IMR-90 (cell line): ENCODE results near the gene MRPL45.

Experiments
- CEBPB ChIP-seq: IDR thresholded peaks from 2 replicates; pipeline ENCODE4 v1.6.1; 2012; ENCODE audit warnings: low read depth, low read length, improper control_type of control experiment
- MAFK ChIP-seq: IDR thresholded peaks from 2 replicates; pipeline ENCODE4 v1.6.1; 2012; ENCODE audit warnings: low read depth, low read length, improper control_type of control experiment
- POLR2A ChIP-seq: IDR thresholded peaks from 2 replicates; pipeline ENCODE4 v1.6.1; 2012; ENCODE audit warnings: mild to moderate bottlenecking, low read depth, low read length
- RAD21 ChIP-seq: IDR thresholded peaks from 2 replicates; pipeline ENCODE4 v1.6.1; 2012; ENCODE audit warnings: low read length, improper control_type of control experiment
- RCOR1 ChIP-seq: IDR thresholded peaks from 2 replicates; pipeline ENCODE4 v1.6.1; 2012; ENCODE audit warnings: mild to moderate bottlenecking, low read length, improper control_type of control experiment; ENCODE audit not compliant: insufficient replicate concordance
- SMC3 ChIP-seq: fragments of 150-350 bp; IDR thresholded peaks from 2 replicates; pipeline ENCODE4 v1.6.1; 2016; ENCODE audit warnings: low read depth, mild to moderate bottlenecking, antibody characterized with exemption, low read length, moderate library complexity
- TF ChIP-seq, protein P1 (sequence below): conservative IDR thresholded peaks from 2 replicates; pipeline ENCODE4 v1.5.1; 2012; ENCODE audit warnings: mild to moderate bottlenecking, low read depth, low read length, improper control_type of control experiment
- TF ChIP-seq, protein P2 (sequence below): fragments of 150-350 bp; IDR thresholded peaks from 2 replicates; pipeline ENCODE4 v1.6.1; 2017; ENCODE audit warnings: mild to moderate bottlenecking, antibody characterized with exemption, low read length, low read depth

DNA sequence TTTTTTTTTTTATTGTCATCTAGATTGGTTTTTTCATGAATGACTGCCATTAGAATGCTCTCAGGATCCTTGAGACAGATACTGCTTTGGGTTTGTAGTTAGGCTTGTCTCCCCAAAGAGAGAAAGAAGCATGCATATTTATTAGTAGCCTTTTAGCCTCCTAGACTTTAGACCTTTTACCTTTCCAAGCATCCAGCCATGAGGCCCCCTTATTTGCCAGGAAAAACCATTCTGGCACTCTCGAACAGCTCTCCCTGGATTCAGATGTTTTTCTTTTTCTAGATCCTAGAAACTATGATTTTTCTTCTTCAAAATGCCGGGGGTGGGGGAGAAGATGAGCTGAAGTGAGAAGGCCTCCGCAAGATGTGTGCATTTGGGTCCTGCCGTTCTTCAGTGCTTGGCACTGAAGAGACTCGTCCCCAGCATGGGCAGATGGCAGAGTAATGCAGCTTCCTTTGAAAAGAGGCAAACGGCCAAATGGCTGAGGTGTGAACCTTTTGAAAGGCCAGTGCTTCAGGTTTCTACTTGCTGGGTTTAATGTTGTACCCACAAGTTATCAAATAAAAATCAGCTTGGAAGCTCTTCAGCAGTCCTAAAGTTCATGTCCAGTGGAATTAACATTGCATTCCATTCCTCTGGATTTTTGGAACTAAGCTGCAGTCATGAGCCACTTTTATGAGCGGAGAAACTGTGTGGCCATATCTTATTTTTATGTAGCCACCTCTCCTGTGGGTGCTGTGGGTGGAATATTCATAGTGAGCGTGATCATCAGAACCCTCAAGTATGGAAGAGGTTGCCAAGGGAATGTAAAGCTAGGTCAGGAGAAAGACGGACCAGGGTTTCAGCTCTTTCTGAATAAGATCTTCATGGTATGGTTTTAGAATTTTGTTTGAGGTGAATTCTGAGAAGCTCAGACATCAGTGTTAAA lies 61.9 kb downstream of the MRPL45 start:
- TF ChIP-seq, protein P1, sequence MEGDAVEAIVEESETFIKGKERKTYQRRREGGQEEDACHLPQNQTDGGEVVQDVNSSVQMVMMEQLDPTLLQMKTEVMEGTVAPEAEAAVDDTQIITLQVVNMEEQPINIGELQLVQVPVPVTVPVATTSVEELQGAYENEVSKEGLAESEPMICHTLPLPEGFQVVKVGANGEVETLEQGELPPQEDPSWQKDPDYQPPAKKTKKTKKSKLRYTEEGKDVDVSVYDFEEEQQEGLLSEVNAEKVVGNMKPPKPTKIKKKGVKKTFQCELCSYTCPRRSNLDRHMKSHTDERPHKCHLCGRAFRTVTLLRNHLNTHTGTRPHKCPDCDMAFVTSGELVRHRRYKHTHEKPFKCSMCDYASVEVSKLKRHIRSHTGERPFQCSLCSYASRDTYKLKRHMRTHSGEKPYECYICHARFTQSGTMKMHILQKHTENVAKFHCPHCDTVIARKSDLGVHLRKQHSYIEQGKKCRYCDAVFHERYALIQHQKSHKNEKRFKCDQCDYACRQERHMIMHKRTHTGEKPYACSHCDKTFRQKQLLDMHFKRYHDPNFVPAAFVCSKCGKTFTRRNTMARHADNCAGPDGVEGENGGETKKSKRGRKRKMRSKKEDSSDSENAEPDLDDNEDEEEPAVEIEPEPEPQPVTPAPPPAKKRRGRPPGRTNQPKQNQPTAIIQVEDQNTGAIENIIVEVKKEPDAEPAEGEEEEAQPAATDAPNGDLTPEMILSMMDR: no peak
- TF ChIP-seq MAFK: no peak
- TF ChIP-seq, protein P2, sequence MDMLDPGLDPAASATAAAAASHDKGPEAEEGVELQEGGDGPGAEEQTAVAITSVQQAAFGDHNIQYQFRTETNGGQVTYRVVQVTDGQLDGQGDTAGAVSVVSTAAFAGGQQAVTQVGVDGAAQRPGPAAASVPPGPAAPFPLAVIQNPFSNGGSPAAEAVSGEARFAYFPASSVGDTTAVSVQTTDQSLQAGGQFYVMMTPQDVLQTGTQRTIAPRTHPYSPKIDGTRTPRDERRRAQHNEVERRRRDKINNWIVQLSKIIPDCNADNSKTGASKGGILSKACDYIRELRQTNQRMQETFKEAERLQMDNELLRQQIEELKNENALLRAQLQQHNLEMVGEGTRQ: no peak
- TF ChIP-seq POLR2A: no peak
- TF ChIP-seq SMC3: no peak
- no peak for TF ChIP-seq RAD21
- no peak for TF ChIP-seq RCOR1
- no peak for TF ChIP-seq CEBPB
